Measurements from ENCODE around the gene LY6G6C.

LY6G6C gene

DNA sequence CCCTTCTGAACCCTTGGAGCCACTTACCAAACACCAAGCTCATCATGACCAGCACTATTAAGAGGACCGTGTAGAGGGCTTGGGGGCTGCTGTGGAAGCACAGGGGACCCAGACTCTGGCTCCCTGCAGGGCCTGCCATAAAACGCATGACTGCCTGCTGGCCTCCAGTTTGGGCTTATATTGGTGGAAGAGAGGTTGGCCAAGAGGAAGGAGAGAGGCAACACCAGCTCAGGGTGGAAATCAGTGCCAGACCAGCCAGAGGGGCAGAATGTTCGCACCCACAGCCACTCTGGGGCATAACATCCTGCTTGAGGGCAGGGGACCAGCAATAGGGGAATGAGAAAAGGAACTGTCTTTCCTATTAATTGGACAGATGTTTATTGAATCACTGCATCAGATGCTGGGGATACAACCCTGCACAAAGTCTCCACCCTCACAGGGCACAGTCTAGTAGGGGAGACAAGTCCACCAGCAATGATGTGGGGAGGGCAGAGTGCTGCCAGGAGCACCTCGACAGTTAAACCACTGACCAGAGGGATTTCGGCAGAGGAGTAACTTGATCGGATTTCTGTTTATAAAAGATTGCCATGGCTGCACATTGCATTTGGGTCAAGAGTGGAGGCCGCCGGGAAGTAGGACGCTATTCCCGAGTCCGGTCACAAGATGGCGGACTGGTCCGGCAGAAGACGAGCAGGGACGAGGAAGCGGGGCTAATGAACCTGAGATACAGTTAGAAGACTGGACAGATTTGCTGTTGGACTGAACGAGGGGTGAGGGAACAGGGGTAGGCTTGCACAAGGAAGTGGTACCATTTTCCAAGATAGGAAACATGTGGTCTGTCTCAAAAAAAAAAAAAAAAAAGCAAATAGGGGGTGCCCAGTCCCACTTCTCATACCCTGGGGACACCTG, 41.1 kb downstream of the LY6G6C start, which contains the start of gene LY6G5C:
TSS of gene LY6G5C (minus strand) at position 842 of the 909 bp plus-strand sequence. CDS start at position 148, 694 bp downstream.
- no peak for DNase-seq (ENCODE audit: low read depth)

DNA sequence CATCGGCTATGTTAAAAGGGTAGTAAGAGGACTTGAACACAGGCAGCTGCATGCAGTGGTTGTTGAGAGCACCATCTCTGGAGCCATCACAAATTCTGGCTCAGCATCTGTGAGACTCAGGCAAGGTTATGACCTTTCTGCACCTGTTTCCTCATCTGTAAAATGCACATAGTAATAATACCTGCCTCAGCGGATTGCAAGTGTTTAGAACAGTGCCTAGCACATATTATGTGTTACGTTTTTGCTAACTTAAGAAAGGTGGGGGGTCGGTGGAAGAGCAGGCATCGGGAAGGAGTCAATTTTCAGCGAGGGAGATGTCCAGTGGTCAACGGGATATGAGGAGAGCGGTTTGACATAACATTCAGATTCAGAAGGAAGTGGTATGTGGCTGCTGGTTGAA, 43.6 kb downstream of the LY6G6C start:
- no peak for DNase-seq (ENCODE audit: low read depth)

DNA sequence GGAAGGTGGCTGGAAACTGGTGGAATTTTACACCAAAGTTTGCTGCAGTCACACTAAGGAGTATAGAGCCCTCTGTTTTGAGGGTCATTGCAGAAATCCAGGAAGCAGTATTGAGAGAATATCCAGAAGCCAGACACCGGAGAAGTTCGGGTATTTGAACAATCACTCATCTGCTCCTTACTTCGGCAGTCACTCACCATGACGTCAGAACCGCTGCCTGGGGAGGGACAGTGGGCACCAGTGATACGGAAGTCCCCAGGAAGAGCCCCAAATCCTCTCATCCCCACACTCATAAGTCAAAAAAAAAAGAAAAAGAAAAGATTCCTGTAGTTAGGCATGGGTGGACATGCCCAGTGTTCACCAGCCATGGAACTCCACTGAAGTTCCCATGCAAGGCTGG, 44.6 kb downstream of the LY6G6C start:
- DNase-seq (ENCODE audit: low read depth), result no peak

DNA sequence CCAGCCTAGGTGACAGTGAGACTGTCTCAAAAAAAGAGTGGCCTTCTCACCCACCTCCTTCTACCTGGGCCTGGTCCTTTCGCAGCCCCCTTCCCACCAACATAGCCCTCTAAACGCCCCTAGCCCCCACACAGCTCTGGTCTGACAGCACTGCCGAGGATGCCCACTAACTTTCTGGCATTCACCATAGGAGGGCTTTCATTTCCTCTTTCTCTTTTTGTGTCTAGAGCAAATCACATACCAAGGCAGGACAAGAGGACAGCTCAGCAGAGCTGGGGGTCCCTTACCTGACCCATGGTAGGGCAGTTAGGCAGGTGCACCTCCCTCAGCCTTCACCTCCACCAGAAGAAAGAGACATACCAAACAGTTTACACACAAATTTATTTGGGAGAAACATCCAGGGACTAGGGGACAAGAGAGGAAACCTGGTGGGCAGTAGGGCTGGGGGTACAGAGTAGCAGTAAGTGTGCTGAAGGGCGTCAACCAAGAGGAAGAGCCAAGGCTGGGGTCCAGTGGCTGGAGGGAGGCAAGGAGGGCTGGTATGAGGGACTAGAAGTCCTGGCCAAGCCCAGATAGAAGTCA, 45.1 kb downstream of the LY6G6C start:
- no peak for DNase-seq (ENCODE audit: low read depth)

DNA sequence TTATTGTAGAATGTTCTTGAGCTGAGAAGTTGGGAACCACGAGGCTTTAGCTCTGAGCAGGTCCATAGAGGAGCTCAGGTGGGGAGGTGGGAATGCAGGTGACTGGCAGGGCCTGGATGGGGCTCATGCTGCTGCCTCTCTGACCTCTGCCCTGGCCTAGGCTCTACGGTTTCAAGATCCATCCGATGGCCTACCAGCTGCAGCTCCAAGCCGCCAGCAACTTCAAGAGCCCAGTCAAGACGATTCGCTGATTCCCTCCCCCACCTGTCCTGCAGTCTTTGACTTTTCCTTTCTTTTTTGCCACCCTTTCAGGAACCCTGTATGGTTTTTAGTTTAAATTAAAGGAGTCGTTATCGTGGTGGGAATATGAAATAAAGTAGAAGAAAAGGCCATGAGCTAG, 51.9 kb downstream of the LY6G6C start, which contains the start of gene LY6G5B:
TSS of gene LY6G5B (plus strand) at position 301 of the 400 bp plus-strand sequence. CDS start 975 bp downstream, outside the sequence.
- no peak for DNase-seq (ENCODE audit: low read depth)
